VCaP (cell line): Measurements from ENCODE around the gene FRAS1.
A peak's percentile ranks its signal among the peaks of the same experiment; 100 is the strongest.

Experiments used
- H3K27ac ChIP-seq: fragments of 450-650 bp; 2 replicates; pipeline ENCODE4 v1.5.1; 2017
- CTCF ChIP-seq: fragments of 450-650 bp; conservative IDR thresholded peaks from 2 replicates; pipeline ENCODE4 v1.5.1; 2017; ENCODE audit warnings: mild to moderate bottlenecking, moderate library complexity

FRAS1 gene

GRCh38 chr4:78529569-78530209 is 472.6 kb downstream of the FRAS1 start:
- H3K27ac ChIP-seq = no peak overlapping the region
- no peak for TF ChIP-seq CTCF

DNA sequence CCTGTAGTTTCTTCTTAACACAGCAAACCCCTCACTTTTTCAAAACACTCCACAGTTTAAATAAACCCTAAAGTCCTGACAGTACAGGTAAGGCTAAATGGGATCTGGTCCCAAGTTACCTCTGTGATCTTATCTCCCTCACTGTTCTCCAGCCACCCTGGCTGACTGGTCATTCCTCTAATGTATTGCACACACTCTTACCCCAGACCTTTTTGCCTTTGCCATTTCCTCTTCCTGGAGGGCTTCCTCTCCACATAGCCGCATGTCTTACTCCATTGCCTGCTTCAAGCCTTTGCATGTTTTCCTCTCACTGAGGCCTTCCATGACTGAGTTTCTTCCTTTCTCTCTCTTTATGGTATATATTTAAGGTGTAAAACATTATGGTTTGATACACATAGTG is 474.9 kb downstream of the FRAS1 start:
- TF ChIP-seq CTCF = no peak
- H3K27ac ChIP-seq = peak overlapping the region; percentile 14; the same call in 1 of the 2 replicates

GRCh38 chr4:78533854-78534253 is 476.7 kb downstream of the FRAS1 start:
- TF ChIP-seq CTCF = no peak
- no peak overlapping the region for H3K27ac ChIP-seq

DNA sequence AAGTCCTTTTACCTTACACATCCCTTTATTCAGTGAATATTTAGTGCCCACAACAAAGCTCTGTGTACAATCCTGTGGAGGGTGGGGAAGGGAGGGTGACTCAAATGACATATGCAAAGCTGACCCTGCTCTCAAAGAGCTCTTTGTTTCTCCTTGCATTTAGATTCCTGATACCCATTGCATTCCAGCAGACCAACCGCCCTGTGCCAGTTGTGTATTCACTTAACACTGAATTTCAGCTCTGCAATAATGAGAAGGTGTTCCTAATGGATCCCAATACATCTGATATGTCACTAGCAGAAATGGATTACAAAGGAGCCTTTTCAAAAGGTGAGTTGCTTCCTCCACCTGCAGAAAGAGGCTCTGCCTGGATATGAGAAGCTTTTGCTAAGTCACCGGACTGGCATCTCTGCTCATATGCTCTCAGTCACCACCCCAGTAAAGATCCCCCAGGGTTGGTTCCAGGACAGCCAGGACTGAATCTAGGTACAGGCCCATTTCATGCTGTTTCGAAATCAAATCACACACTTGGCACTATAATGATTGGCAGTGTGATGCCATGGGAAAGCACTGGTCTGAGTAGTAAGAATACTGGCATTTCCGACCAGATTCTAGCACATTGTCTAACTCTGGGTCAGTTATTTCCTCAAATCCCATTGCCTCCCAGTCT is 477.3 kb downstream of the FRAS1 start:
- no peak for TF ChIP-seq CTCF
- H3K27ac ChIP-seq = no peak overlapping the region

DNA sequence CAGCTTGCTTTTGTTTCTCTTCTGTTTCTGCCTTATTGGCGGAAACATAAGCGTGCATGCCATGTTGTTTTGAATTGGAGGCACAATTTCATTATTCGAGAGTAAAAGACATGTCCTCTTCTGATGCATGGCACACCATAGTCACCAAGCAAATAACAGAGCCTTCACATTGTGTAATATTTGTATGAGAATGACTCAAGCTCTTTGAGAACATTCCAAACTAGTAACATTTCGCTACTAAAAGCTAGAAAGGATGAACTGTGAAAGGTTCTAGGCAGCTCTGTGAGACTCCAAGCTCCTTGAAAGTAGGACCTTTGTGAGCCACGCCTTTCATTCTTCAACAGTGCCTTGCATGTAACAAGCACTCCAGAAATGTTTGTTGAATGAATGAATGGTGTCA is 485.2 kb downstream of the FRAS1 start:
- H3K27ac ChIP-seq = no peak overlapping the region
- no peak for TF ChIP-seq CTCF

GRCh38 chr4:78543424-78544125 is 486.5 kb downstream of the FRAS1 start:
- TF ChIP-seq CTCF = no peak
- peak overlapping the region; percentile 60 for H3K27ac ChIP-seq

- peak overlapping the region; percentile 60 for H3K27ac ChIP-seq
- TF ChIP-seq CTCF = 0 out of 2 replicates have a peak, but pooled peaks have one; percentile 20
Observed at GRCh38 chr4:78544678-78545077, 487.6 kb downstream of the FRAS1 start.
